Measurements from ENCODE around the gene PEF1. TPM values are rescaled to one million over a fixed set of nuclear protein-coding genes. Genes with fewer than 3 reads are reported as not detected.

The PEF1 gene
- total RNA-seq, 4 donors from 2014 or later = 180 to 355 (median 312) TPM

GRCh38 chr1:31689854-31690253, 45.2 kb upstream of the PEF1 start:
- Histone ChIP-seq H3K27ac (no peak overlapping the region), H3K9me3 (no peaks in the 10 kb centered on the region), H3K36me3 (no peaks in the 10 kb centered on the region), H3K27me3 (no peaks in the 10 kb centered on the region), H3K4me1 (no peaks in the 10 kb centered on the region), H3K4me3 (replicated peaks in 1 of 3) (no peak overlapping the region)
- intact Hi-C loops (cut with DNase I) = no loop called here
- DNase-seq = no peak
- 84 to 87% methylated on average over 5 to 6 of the region's 6 CpGs for WGBS, 2 donors
- no peak for TF ChIP-seq CTCF (IDR thresholded peaks at IDR 0.05)
- TF ChIP-seq POLR2A (IDR thresholded peaks at IDR 0.05) = no peak

- no peaks in the 10 kb centered on the region for H3K4me1 ChIP-seq
- H3K27me3 ChIP-seq = no peaks in the 10 kb centered on the region
- no peaks in the 10 kb centered on the region for H3K9me3 ChIP-seq
- H3K27ac ChIP-seq = no peak overlapping the region
- no peak for DNase-seq
- TF ChIP-seq POLR2A (IDR thresholded peaks at IDR 0.05) (no peak), CTCF (IDR thresholded peaks at IDR 0.05) (no peak)
- WGBS, 2 donors = 70% methylated on average over 2 of the region's 2 CpGs; no CpG with 5 or more reads in 1 of the 2 donors
- no peaks in the 10 kb centered on the region for H3K36me3 ChIP-seq
- no peak overlapping the region for H3K4me3 ChIP-seq (replicated peaks in 1 of 3)
- intact Hi-C loops (cut with DNase I) = no loop called here
Measured at GRCh38 chr1:31689379-31689778, 44.7 kb upstream of the PEF1 start.

- H3K27ac ChIP-seq = no peak overlapping the region
- H3K4me3 ChIP-seq (replicated peaks in 1 of 3) = no peak overlapping the region
- TF ChIP-seq CTCF (IDR thresholded peaks at IDR 0.05) (no peak), POLR2A (IDR thresholded peaks at IDR 0.05) (no peak)
- H3K36me3 ChIP-seq = no peaks in the 10 kb centered on the region
- H3K9me3 ChIP-seq = no peaks in the 10 kb centered on the region
- intact Hi-C loops (cut with DNase I) = no loop called here
- DNase-seq = no peak
- WGBS, 2 donors = 70 to 75% methylated on average over 6 to 8 of the region's 8 CpGs
- H3K27me3 ChIP-seq = no peaks in the 10 kb centered on the region
- no peaks in the 10 kb centered on the region for H3K4me1 ChIP-seq
Measured at GRCh38 chr1:31688233-31688918, 43.7 kb upstream of the PEF1 start.

- H3K27me3 ChIP-seq = no peaks in the 10 kb centered on the region
- H3K36me3 ChIP-seq = no peaks in the 10 kb centered on the region
- TF ChIP-seq CTCF (IDR thresholded peaks at IDR 0.05) (no peak), POLR2A (IDR thresholded peaks at IDR 0.05) (no peak)
- no peak overlapping the region for H3K27ac ChIP-seq
- H3K4me1 ChIP-seq = no peaks in the 10 kb centered on the region
- H3K9me3 ChIP-seq = no peaks in the 10 kb centered on the region
- H3K4me3 ChIP-seq (replicated peaks in 1 of 3) = no peak overlapping the region
- intact Hi-C loops (cut with DNase I) = no loop called here
- WGBS, 2 donors = 84 to 94% methylated on average over 8 of the region's 8 CpGs
- DNase-seq = no peak
Measured at GRCh38 chr1:31687601-31688000, 42.9 kb upstream of the PEF1 start.

- no peaks in the 10 kb centered on the region for H3K4me1 ChIP-seq
- no peaks in the 10 kb centered on the region for H3K9me3 ChIP-seq
- no peak for DNase-seq
- H3K4me3 ChIP-seq (replicated peaks in 1 of 3) = no peak overlapping the region
- no peaks in the 10 kb centered on the region for H3K27me3 ChIP-seq
- intact Hi-C loops (cut with DNase I) = no loop called here
- H3K36me3 ChIP-seq = no peaks in the 10 kb centered on the region
- WGBS, 2 donors = 90% methylated on average over 8 of the region's 8 CpGs
- no peak overlapping the region for H3K27ac ChIP-seq
- TF ChIP-seq POLR2A (IDR thresholded peaks at IDR 0.05) = no peak
- TF ChIP-seq CTCF (IDR thresholded peaks at IDR 0.05) = no peak
Measured at GRCh38 chr1:31685795-31686194, 41.1 kb upstream of the PEF1 start.

Measured in thyroid gland (tissue), 4 donors.